ENCODE results near the gene VPS37B. TPM values are rescaled to one million over a fixed set of nuclear protein-coding genes. Genes with fewer than 3 reads are reported as not detected.

Gene VPS37B
- total RNA-seq, 1 donor from 2014 or later, result 73.4 TPM

- H3K4me3 ChIP-seq (ENCODE audit: low read depth, low read length), result no peak overlapping the region
- DNase-seq (ENCODE audit: low read depth), result no peak
- TF ChIP-seq CTCF (conservative IDR thresholded peaks at IDR 0.05; ENCODE audit: low read depth, low read length), result no peak
Measured at GRCh38 chr12:122935318-122935717, 39.4 kb upstream of the VPS37B start.

- TF ChIP-seq CTCF (conservative IDR thresholded peaks at IDR 0.05; ENCODE audit: low read depth, low read length), result no peak
- DNase-seq (ENCODE audit: low read depth), result no peak
- no peak overlapping the region for H3K4me3 ChIP-seq (ENCODE audit: low read depth, low read length)
Measured at GRCh38 chr12:122934722-122935121, 38.8 kb upstream of the VPS37B start.

GRCh38 chr12:122932207-122932606 lies 36.3 kb upstream of the VPS37B start:
- no peak for TF ChIP-seq CTCF (conservative IDR thresholded peaks at IDR 0.05; ENCODE audit: low read depth, low read length)
- DNase-seq (ENCODE audit: low read depth), result no peak
- H3K4me3 ChIP-seq (ENCODE audit: low read depth, low read length), result no peak overlapping the region

GRCh38 chr12:122929812-122930211 lies 33.9 kb upstream of the VPS37B start:
- TF ChIP-seq CTCF (conservative IDR thresholded peaks at IDR 0.05; ENCODE audit: low read depth, low read length), result no peak
- no peak overlapping the region for H3K4me3 ChIP-seq (ENCODE audit: low read depth, low read length)
- DNase-seq (ENCODE audit: low read depth), result no peak

- no peak for DNase-seq (ENCODE audit: low read depth)
- no peak for TF ChIP-seq CTCF (conservative IDR thresholded peaks at IDR 0.05; ENCODE audit: low read depth, low read length)
- H3K4me3 ChIP-seq (ENCODE audit: low read depth, low read length), result no peak overlapping the region
Measured at GRCh38 chr12:122929148-122929538, 33.2 kb upstream of the VPS37B start.

GRCh38 chr12:122928404-122929147 lies 32.7 kb upstream of the VPS37B start:
- H3K4me3 ChIP-seq (ENCODE audit: low read depth, low read length), result no peak overlapping the region
- TF ChIP-seq CTCF (conservative IDR thresholded peaks at IDR 0.05; ENCODE audit: low read depth, low read length), result no peak
- DNase-seq (ENCODE audit: low read depth), result no peak

Data from epithelial cell of proximal tubule (primary cell).